Heart left ventricle (tissue), 13 donors: ENCODE measurements around the gene MRPS18A.

ENCODE experiments used
- CTCF ChIP-seq, 12 donors: fragments of 200-600 bp; sonication (generic) in 4 of 12; IDR thresholded peaks; one replicate each; pipeline versions ENCODE4 v1.5.0 to v1.8.0; 2018 to 2022; ENCODE audit warnings: antibody characterized with exemption in 12 of 12, mild to moderate bottlenecking in 5 of 12
- POLR2A ChIP-seq, 2 donors: fragments of 450-650 bp; IDR thresholded peaks; one replicate each; pipeline ENCODE4 v1.6.1; 2017; ENCODE audit warnings: antibody characterized with exemption in 2 of 2, mild to moderate bottlenecking in 2 of 2, moderate library complexity in 2 of 2
- donor health status: ischemic (EF 13 %, LVEDD 7.1; RV severe dilation, severe dysfunction).
- donor health status: DM: no; HTN: yes; CAD: no.
- donor health status: DM: no; HTN: no; CAD: no.
- donor health status: ischemic (EF 25% LVEDD 6.9; RV normal size, moderate dysfunction).
- donor health status: ischemic (EF 25% LVEDD 5.7; RV mildly dilated, moderate dysfunction).
- donor health status: ischemic (EF 35%, LVEDD 5.7; RV mildly dilated, moderate dysfunction).
- donor health status: nonischemic (EF 11% LVEDD 7.7; RV severe dilation, severe dysfunction).
- donor health status: DM: yes; HTN: yes; CAD: no.
- donor health status: PGD.
- donor health status: ischemic (EF 29% LVEDD 5.4; RV normal size, mild dysfunction).
- donor health status: nonischemic (EF 23%, LVEDD 6.1; RV moderate dilation, normal function).

GRCh38 chr6:43666196-43666920 lies 21.2 kb downstream of the MRPS18A start:
- no peak for TF ChIP-seq CTCF (IDR thresholded peaks at IDR 0.05)
- no peak for TF ChIP-seq POLR2A (IDR thresholded peaks at IDR 0.05)
